Neural cell (in vitro differentiated cells): ENCODE data around the gene RELN. TPM values are rescaled to one million over a fixed set of nuclear protein-coding genes. Genes with fewer than 3 reads are reported as not detected.
A peak's percentile ranks its signal among the peaks of the same experiment; 100 is the strongest.

Experiments used
- H2AFZ ChIP-seq: fragments of 200-600, 300-800 bp; sonication (generic), shearing (Covaris generic); 2 replicates; pipeline ENCODE4 v1.6.0; 2014; ENCODE audit warnings: low read depth, mild to moderate bottlenecking, antibody characterized with exemption, low read length, moderate library complexity
- H3F3A ChIP-seq: fragments of 200-600 bp; shearing (Covaris generic); 2 replicates; pipeline ENCODE4 v1.6.1; 2016; ENCODE audit warnings: mild to moderate bottlenecking, moderate library complexity, mixed read lengths, antibody characterized with exemption, low read length; ENCODE audit not compliant: insufficient read depth, poor library complexity, severe bottlenecking
- H3K27ac ChIP-seq: fragments of 200-600, 300-800 bp; sonication (generic), shearing (Covaris generic); 2 replicates; pipeline ENCODE4 v1.5.1; 2014; ENCODE audit warnings: mild to moderate bottlenecking, low read length, moderate library complexity
- H3K27me3 ChIP-seq: fragments of 300-800, 200-600 bp; sonication (generic), shearing (Covaris generic); 2 replicates; pipeline ENCODE4 v1.6.0; 2014; ENCODE audit warnings: mild to moderate bottlenecking, low read depth, low read length, moderate library complexity; ENCODE audit not compliant: insufficient read depth
- H3K36me3 ChIP-seq: fragments of 300-800, 200-600 bp; sonication (generic), shearing (Covaris generic); 2 replicates; pipeline ENCODE4 v1.5.1; 2014; ENCODE audit warnings: mild to moderate bottlenecking, antibody characterized with exemption, low read length, moderate library complexity; ENCODE audit not compliant: insufficient read depth
- H3K4me2 ChIP-seq: fragments of 300-800, 200-600 bp; sonication (generic), shearing (Covaris generic); 2 replicates; pipeline ENCODE4 v1.6.0; 2014; ENCODE audit warnings: mild to moderate bottlenecking, low read length
- H3K4me3 ChIP-seq: fragments of 300-800, 200-600 bp; sonication (generic), shearing (Covaris generic); 2 replicates; pipeline ENCODE4 v1.5.1; 2014; ENCODE audit warnings: mild to moderate bottlenecking, low read length, moderate library complexity
- H3K79me2 ChIP-seq: fragments of 200-600 bp; shearing (Covaris generic); replicated peaks from 2 replicates; pipeline ENCODE4 v1.6.0; 2014; ENCODE audit warnings: mild to moderate bottlenecking, low read length, moderate library complexity; ENCODE audit not compliant: insufficient read depth
- H3K9ac ChIP-seq: fragments of 300-800, 200-600 bp; sonication (generic), shearing (Covaris generic); 2 replicates; pipeline ENCODE4 v1.6.1; 2016; ENCODE audit warnings: mild to moderate bottlenecking, low read length, mixed read lengths
- H3K9me2 ChIP-seq: fragments of 200-600 bp; shearing (Covaris generic); 2 replicates; pipeline ENCODE4 v1.6.1; 2016; ENCODE audit warnings: mild to moderate bottlenecking, low read length, mixed read lengths; ENCODE audit not compliant: insufficient read depth
- H3K9me3 ChIP-seq: fragments of 200-600, 300-800 bp; sonication (generic), shearing (Covaris generic); 2 replicates; pipeline ENCODE4 v1.6.1; 2016; ENCODE audit warnings: mild to moderate bottlenecking, mixed run types, low read length, moderate library complexity, mixed read lengths
- H4K20me1 ChIP-seq: fragments of 200-600 bp; shearing (Covaris generic); 2 replicates; pipeline ENCODE4 v1.6.1; 2016; ENCODE audit warnings: mild to moderate bottlenecking, mixed run types; ENCODE audit not compliant: insufficient read depth
- CTCF ChIP-seq: fragments of 450-650 bp; IDR thresholded peaks from 2 replicates; pipeline ENCODE4 v1.5.1; 2014; ENCODE audit warnings: antibody characterized with exemption, mild to moderate bottlenecking, moderate library complexity; ENCODE audit not compliant: poor library complexity, severe bottlenecking
- EP300 ChIP-seq: fragments of 450-650 bp; conservative IDR thresholded peaks from 2 replicates; pipeline ENCODE4 v1.6.1; 2014; ENCODE audit warnings: antibody characterized with exemption, mild to moderate bottlenecking, moderate library complexity; ENCODE audit not compliant: poor library complexity, severe bottlenecking
- EZH2 ChIP-seq: fragments of 200-600, 300-800 bp; shearing (Covaris generic), sonication (generic); IDR thresholded peaks from 2 replicates; pipeline ENCODE4 v1.6.1; 2014; ENCODE audit warnings: antibody characterized with exemption, low read length, borderline replicate concordance, mild to moderate bottlenecking; ENCODE audit not compliant: insufficient read depth, poor library complexity, severe bottlenecking
- MXI1 ChIP-seq: fragments of 450-650 bp; conservative IDR thresholded peaks from 2 replicates; pipeline ENCODE4 v1.6.1; 2014; ENCODE audit warnings: antibody characterized with exemption, mild to moderate bottlenecking; ENCODE audit not compliant: poor library complexity, severe bottlenecking
- POLR2AphosphoS5 ChIP-seq: IDR thresholded peaks from 2 replicates; pipeline ENCODE4 v1.6.1; 2012
- RAD21 ChIP-seq: fragments of 450-650 bp; conservative IDR thresholded peaks from 2 replicates; pipeline ENCODE4 v1.6.1; 2014; ENCODE audit warnings: antibody characterized with exemption, mild to moderate bottlenecking, moderate library complexity
- SMC3 ChIP-seq: fragments of 450-650 bp; conservative IDR thresholded peaks from 2 replicates; pipeline ENCODE4 v1.6.1; 2014; ENCODE audit warnings: antibody characterized with exemption, mild to moderate bottlenecking, moderate library complexity; ENCODE audit not compliant: poor library complexity
- TAF1 ChIP-seq: IDR thresholded peaks from 2 replicates; pipeline ENCODE4 v1.6.1; 2012; ENCODE audit warnings: low read depth
- polyA plus RNA-seq: library from polyadenylated mRNA; depleted of rRNA; stranded (reverse); fragments of >200 nt; gene quantifications from 2 replicates; pipeline ENCODE4 v1.2.3, GENCODE V29; 2014
- TF ChIP-seq, protein P1 (sequence below): IDR thresholded peaks from 2 replicates; pipeline ENCODE4 v1.6.1; 2012; ENCODE audit warnings: borderline replicate concordance

Gene RELN
- polyA plus RNA-seq, 1 donor from 2014 or later, result 178 TPM

DNA sequence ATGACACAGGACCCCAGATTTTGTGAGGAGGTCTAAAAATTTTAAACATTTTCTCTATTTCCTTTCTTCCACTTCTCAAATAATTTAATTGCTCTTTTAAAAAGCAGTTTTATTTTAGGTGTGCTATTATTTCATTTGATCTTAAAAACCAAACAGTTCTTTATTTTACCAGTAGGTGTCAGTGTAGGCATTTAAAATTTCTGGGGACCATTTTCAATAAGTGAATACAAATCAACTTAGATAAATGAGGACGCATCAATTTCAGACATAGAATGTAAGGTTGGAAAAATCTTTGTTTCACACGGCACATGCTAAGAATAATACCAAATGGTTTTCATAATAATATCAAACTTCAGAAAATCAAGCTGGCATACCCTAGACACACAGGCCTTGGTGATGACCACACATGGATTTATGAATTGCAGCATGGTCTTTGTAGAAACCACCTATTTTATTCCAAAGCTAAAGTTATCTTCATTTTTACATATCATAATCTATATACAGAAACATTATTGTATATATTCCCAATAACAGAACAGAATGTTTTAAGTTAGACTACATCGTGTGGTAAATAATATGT is 415.9 kb downstream of the RELN start:
- no peaks in the 10 kb centered on the region for H3K36me3 ChIP-seq
- no peak overlapping the region for H3K4me2 ChIP-seq
- no peaks in the 10 kb centered on the region for H4K20me1 ChIP-seq
- TF ChIP-seq RAD21, result peak; percentile 92
- TF ChIP-seq, protein P1, sequence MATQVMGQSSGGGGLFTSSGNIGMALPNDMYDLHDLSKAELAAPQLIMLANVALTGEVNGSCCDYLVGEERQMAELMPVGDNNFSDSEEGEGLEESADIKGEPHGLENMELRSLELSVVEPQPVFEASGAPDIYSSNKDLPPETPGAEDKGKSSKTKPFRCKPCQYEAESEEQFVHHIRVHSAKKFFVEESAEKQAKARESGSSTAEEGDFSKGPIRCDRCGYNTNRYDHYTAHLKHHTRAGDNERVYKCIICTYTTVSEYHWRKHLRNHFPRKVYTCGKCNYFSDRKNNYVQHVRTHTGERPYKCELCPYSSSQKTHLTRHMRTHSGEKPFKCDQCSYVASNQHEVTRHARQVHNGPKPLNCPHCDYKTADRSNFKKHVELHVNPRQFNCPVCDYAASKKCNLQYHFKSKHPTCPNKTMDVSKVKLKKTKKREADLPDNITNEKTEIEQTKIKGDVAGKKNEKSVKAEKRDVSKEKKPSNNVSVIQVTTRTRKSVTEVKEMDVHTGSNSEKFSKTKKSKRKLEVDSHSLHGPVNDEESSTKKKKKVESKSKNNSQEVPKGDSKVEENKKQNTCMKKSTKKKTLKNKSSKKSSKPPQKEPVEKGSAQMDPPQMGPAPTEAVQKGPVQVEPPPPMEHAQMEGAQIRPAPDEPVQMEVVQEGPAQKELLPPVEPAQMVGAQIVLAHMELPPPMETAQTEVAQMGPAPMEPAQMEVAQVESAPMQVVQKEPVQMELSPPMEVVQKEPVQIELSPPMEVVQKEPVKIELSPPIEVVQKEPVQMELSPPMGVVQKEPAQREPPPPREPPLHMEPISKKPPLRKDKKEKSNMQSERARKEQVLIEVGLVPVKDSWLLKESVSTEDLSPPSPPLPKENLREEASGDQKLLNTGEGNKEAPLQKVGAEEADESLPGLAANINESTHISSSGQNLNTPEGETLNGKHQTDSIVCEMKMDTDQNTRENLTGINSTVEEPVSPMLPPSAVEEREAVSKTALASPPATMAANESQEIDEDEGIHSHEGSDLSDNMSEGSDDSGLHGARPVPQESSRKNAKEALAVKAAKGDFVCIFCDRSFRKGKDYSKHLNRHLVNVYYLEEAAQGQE, result no peak
- no peak for TF ChIP-seq POLR2AphosphoS5
- TF ChIP-seq EZH2, result no peak
- TF ChIP-seq EP300, result no peak
- TF ChIP-seq SMC3, result peak; percentile 93
- TF ChIP-seq TAF1, result no peak
- TF ChIP-seq CTCF, result peak; percentile 83
- TF ChIP-seq MXI1, result no peak
- H3K9me2 ChIP-seq, result no peaks in the 10 kb centered on the region
- no peaks in the 10 kb centered on the region for H3K79me2 ChIP-seq
- peak overlapping the region; percentile 3 for H2AFZ ChIP-seq
- H3K27me3 ChIP-seq, result no peaks in the 10 kb centered on the region
- no peaks in the 10 kb centered on the region for H3F3A ChIP-seq
- H3K9me3 ChIP-seq, result no peaks in the 10 kb centered on the region
- H3K27ac ChIP-seq, result peak overlapping the region; percentile 3
- no peak overlapping the region for H3K4me3 ChIP-seq
- H3K9ac ChIP-seq, result no peak overlapping the region

- Histone ChIP-seq H3K27ac (no peak overlapping the region), H3K79me2 (no peaks in the 10 kb centered on the region), H3K9ac (no peak overlapping the region), H3K27me3 (no peaks in the 10 kb centered on the region), H2AFZ (no peak overlapping the region), H4K20me1 (no peaks in the 10 kb centered on the region), H3K4me2 (no peak overlapping the region), H3K9me2 (no peaks in the 10 kb centered on the region), H3F3A (no peaks in the 10 kb centered on the region), H3K9me3 (no peaks in the 10 kb centered on the region), H3K36me3 (no peaks in the 10 kb centered on the region), H3K4me3 (no peak overlapping the region)
- no peak for TF ChIP-seq MXI1
- TF ChIP-seq EZH2, result no peak
Measured at GRCh38 chr7:103571586-103571985, 417.9 kb downstream of the RELN start.
